Measurements from ENCODE around the gene EPB41L5.

DNA sequence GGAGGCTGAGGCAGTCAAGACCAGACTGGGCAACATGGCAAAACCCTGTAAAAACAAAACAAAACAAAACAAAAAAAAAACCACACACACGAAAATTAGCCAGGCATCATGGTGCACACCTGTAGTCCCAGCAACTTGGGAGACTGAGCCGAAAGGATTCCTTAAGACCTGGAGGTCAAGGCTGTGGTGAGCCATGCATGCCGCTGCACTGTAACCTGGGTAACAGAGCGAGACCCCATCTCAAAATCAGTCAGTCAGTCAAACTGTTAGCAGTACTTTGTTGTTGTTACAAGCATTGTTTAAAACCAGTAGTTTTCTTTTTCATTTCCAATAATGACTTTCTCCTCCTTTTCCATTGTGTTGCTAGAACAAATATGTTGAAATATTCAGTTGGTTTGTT lies 21.7 kb downstream of the EPB41L5 start:
- TF ChIP-seq, protein P1, sequence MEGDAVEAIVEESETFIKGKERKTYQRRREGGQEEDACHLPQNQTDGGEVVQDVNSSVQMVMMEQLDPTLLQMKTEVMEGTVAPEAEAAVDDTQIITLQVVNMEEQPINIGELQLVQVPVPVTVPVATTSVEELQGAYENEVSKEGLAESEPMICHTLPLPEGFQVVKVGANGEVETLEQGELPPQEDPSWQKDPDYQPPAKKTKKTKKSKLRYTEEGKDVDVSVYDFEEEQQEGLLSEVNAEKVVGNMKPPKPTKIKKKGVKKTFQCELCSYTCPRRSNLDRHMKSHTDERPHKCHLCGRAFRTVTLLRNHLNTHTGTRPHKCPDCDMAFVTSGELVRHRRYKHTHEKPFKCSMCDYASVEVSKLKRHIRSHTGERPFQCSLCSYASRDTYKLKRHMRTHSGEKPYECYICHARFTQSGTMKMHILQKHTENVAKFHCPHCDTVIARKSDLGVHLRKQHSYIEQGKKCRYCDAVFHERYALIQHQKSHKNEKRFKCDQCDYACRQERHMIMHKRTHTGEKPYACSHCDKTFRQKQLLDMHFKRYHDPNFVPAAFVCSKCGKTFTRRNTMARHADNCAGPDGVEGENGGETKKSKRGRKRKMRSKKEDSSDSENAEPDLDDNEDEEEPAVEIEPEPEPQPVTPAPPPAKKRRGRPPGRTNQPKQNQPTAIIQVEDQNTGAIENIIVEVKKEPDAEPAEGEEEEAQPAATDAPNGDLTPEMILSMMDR (IDR thresholded peaks at IDR 0.05; ENCODE audit: poor library complexity): no peak
- TF ChIP-seq EZH2 (IDR thresholded peaks at IDR 0.05; ENCODE audit: borderline replicate concordance): no peak

Measured in hepatocyte (in vitro differentiated cells).